HG02884 (cell line): ENCODE data around the gene XPOT.

Experiments used
- ATAC-seq: cut with Tn5 transposase; IDR thresholded peaks from one replicate; pipeline ENCODE4 v1.9.1; 2021; ENCODE audit warnings: mild to moderate bottlenecking, moderate library complexity; ENCODE audit not compliant: unreplicated experiment

Gene XPOT

DNA sequence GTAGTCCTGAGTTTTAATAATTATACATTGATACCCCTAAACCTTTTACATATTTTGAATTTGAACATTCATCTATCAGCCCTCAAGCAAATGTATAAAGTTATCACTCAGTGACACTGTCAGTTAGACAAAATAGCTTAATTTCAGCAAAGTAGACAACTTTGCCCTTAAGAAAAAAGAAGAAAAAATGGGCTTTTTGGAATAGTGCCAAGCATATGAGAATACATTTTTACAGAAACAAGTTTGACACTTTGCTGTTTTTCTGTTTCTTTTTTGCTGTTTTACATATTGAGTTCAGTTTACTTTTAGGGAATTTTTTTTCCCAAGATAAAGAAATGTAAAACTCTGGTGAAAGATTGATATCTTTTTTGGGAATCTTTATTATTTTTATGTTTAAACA, 62.0 kb downstream of the XPOT start:
- no peak for ATAC-seq

DNA sequence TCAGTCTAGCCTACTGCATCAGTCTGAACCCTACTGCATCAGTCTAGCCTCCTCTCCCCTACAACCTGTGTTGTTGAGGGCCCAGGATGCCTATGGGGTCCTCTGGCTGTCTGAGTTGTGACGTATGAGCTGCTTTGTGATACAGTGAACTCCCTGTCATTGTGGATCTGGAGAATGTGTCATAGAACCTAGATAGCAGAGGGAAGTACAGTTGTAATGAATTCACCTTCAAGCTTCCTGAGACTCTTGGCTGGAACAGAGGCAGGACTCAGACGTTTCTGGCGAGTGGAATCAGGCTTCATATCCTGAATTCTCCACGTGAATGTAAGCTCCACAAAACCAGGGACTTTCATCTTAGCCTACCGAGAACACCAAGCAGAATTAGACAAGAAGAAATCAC, 64.8 kb downstream of the XPOT start:
- ATAC-seq: no peak

DNA sequence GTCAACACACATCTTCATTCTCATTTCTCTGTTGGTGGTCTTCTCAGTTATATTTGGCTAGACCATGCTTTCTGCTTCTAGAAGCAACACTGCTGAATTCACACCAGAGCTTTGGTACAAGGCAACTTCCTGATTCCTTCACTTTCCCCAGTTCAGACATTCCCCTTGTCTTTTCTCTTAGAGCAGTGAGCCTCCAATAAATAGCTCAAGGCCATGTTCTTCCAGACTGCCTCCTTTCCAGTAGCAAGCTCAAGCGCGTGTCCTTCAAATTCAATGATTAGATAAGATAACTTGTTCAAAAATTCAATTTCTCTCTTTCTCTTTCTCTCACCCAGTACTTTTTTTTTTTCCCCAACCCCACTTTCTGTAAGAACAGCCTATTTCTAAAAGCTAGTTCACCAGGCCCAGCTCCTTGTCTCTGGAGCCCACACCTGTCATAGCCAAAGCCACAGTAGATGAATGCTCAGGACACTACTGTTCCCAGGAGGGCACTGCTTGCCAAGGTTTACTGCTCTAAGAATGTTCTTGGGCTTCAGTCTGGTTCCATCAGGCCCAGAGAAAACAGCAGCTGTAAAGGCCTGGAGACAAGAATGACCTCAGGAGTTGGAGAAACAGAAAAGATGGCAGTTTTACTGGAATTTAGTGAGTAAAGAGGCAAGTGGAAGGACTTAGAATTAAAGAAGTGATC, 65.4 kb downstream of the XPOT start:
- no peak for ATAC-seq

DNA sequence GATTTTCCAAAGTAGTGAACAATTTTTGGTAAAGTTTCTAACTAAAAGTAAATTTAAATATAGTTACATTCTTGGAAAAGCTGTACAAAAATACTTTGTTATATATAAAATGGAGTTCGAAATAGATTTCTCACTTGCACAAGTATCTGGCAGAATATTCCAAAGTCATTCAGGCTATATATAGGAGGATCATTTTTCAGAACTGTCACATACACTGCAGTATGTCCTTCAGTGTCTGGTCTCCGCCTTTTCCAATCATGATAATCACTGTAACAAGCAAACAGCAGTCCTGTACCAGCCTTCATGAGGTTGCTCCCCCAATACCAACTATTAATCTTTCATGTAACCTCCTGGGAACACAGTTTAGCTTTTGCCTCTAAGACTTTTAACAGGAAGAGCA, 66.3 kb downstream of the XPOT start:
- no peak for ATAC-seq

DNA sequence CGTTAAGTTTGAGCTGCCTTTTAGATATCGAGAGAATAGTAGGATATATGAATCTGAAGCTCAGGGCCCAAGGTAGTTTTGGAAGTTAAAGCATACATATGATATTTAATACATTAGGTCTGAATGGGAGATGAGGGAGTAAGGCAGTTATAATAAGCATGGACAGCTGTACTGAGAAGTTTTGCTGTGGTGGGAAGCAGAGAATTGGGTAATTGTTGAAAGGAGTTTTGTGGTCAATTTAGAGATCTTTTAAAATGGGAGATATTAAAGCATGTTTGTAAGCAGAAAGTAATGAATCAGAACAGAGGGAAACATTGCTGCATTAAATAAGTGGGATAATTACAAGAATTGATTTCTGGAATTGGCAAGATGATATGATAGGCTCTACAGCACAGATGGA, 69.0 kb downstream of the XPOT start:
- ATAC-seq: no peak

DNA sequence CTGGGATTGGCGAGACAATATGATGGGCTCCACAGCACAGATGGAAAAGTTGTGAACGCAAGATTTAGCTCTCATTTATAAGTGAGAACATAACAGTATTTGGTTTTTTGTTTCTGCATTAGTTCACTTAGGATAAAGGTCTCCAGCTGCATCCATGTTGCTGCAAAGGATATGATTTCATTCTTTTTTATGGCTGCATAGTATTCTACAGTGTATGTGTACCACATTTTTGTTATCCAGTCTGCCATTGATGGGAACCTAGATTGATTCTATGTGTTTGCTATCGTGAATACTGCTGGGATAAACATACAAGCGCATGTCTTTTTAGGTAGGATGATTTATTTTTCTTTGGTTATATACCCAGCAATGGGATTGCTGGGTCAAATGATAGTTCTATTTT, 71.3 kb downstream of the XPOT start:
- ATAC-seq: no peak

DNA sequence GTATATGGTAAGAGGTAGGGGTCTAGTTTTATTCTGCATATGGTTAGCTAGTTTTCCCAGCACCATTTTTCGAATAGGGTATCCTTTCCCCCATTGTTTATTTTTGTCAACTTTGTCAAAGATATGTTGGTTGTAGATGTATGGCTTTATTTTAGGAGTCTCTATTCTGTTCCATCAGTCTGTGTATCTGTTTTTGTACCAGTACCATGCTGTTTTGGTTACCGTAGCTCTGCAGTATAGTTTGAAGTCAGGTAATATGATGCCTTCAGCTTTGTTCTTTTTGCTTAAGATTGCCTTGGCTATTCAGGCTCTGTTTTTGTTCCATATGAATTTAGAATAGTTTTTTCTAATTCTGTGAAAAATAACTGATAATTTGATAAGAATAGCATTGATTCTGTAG, 72.7 kb downstream of the XPOT start:
- no peak for ATAC-seq

DNA sequence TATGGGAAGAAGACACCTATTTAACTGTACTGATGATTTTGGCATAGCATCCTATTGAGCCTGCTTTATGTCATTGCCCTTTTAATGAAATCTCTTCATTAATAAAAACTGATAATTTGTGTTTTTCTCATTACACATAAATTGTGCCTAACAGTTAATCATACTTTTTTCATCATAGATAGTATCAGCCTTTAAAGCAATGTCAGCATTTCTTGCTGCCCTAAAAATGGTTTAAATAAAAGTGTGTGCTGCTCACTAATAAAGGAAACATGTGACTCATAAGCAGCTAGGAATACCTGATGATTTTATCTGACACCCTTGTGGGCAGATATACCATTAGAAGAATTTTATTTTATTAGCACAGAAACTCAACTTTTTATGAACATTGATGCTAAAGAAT, 74.5 kb downstream of the XPOT start:
- ATAC-seq: no peak

DNA sequence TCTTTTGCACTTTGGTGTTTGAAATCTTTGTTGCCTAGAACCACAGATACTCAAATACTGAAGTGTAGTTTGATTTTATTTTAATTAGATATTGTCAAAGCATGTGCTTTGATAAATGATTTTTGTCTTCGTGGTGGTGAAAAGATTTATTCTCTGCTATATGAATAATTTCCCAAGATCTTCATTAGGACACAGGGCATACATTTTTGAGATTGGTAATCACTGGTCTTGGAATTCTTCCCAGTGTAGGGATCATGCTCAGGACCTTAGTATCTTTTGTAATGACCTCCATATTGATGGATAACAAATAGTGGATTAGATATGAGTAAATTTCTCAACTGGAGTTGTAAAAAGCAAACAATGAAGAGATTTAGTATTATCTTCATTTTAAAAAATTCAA, 76.0 kb downstream of the XPOT start:
- no peak for ATAC-seq

DNA sequence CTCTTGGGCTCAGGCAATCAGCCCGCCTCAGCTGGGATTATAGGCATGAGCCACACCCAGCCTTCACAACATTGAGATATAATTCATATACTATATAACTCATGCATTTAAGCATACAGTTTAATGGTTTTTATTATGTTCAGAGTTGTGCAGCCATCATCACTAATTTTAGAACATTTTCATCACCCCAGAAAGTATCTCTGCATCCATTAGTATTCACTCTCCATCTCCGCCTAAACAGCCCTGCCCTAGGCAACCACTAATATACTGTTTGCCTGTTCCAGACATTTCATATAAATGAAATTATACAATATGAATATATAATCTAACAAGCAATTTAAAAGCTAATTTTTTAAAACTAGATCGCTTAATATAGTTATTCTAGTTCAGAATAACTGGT, 82.5 kb downstream of the XPOT start:
- no peak for ATAC-seq

DNA sequence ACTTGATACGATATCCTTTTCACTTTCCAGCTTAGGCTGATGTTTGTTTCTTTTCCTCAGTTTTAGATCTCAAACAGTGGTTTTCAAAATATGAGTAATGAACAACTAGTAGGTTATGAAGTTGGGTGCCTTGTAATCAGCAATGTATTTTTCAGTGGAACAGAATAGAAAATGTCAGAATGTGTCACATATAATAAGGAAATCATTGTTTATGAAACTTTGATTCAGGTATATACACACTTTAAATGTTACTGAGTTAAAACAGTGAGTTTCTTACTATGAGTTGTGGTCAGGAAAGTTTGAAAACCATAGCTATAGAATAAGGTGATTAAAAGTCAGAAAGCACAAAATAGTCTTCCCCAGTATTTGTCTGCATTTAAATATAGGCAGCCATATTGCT, 87.5 kb downstream of the XPOT start:
- no peak for ATAC-seq

DNA sequence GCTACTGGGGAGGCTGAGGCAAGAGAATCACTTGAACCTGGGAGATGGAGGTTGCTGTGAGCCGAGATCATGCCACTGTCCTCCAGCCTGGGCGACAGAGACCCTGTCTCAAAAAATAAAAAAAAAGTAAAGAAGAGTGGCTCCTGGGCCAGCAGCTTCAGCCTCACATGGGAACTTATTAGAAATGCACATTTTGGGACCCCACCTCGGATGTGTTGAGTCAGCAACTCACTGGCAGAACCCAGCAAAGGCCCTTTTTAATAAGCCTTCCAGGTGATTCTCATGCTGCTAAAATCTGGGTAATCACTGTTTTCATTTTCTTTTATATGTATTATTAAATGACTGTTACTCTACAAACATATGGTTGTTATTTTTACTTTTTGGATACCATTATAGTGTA, 89.3 kb downstream of the XPOT start:
- no peak for ATAC-seq

DNA sequence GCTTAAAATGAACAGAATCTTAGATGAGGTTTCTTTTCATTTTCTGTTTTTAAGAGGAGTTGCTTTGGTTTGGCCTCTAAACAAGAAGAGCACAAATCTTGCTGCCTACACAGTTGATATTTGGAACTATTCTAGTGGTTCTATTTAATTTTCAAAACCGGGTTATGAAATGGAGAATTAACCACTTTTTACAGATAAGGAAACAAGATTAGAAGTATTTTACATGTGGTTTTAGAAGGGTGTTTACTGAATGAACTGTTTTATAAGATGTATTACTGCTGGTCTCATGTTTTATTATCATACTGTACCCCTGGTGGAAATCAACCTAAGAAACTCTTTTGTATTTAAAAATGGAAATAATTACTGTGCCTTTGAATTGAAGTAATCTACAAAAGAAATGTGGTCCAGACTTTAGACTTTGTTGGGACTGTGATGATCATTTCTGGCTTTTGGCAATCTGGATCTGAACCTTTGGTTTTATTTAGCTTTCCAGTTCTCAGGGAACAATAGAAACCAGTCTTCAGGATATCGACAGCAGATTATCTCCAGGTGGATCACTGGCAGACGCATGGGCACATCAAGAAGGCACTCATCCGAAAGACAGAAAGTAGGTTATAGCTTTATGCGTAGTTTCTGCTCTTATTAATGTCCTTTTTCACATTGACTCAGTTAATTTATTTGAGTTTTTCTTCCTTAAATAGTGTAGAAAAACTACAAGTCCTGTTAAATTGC, 91.0 kb downstream of the XPOT start:
- no peak for ATAC-seq

DNA sequence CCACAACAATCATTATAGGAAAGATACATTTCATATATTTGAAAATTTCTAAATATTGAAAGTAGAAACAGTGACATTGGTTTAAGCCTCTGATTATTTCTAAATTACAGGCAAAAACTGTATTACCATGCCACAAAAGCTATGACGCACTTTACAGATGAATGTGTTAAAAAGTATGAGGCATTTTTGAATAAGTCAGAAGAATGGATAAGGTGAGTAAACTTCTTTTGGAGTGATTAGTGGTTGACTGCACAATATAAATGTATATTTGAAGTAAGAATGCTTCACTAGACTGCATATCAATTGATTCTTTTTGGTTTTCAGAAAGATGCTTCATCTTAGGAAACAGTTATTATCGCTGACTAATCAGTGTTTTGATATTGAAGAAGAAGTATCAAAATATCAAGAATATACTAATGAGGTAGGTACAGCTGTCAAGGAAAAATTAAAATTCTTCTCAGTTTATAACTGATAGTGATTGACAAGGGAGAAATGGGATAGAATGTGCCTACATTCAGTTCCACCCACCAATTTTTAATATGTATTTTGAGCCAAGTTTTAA, 92.7 kb downstream of the XPOT start:
- no peak for ATAC-seq

DNA sequence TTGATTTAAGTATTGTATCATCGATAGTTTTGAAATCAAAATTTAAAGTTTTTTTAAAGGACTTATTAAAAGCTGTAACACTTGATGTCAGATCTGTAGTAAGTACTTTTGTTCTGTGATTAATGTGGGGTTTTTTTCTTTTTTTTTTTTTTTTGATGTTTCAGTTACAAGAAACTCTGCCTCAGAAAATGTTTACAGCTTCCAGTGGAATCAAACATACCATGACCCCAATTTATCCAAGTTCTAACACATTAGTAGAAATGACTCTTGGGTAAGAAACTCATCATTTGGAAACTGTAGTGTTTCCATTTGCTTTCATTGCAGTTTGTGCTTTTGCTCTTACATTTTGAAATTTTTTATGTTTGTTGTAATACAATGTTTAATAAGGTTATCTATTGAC, 93.3 kb downstream of the XPOT start:
- ATAC-seq: no peak

DNA sequence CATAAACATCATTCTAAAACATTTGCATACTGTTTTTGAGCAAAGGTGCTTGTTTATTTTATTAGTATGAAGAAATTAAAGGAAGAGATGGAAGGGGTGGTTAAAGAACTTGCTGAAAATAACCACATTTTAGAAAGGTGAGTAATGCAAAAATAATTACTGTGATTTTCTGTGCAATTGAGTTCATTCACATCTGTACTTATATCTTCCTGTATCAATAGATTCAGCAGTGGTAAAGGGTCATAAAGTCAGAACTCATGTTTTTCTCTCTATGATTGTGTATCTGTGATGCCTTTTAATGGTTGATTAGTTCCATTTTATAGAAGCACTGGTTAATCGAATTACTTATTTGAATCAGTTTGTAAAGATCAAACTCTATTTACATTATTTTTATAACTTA, 93.7 kb downstream of the XPOT start:
- ATAC-seq: no peak

DNA sequence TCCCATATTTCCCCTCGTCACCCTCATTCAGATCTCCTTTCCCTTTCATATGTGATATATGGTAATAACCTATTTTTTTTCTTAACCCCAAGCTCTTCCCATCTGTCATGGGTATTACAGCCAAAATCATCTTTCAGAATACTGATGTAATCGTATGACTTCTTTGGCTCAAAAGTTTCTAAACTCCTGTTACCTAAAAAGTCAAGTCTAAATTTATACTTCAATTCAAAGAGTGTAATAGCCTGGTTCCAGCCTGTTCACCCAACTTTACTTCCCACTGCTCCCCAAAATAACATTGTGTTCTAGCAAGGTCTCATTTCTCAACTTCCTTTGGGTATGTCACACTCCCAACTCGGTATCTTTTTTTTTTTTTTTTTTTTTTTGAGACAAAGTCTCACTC, 96.2 kb downstream of the XPOT start:
- ATAC-seq: no peak
